Measurements from ENCODE around the gene RERGL.
"Not testable (repeated sequence)": the region's sequence is repeated elsewhere in the genome, so short reads cannot be mapped to it uniquely, and the experiment has no call there.

Gene RERGL

DNA sequence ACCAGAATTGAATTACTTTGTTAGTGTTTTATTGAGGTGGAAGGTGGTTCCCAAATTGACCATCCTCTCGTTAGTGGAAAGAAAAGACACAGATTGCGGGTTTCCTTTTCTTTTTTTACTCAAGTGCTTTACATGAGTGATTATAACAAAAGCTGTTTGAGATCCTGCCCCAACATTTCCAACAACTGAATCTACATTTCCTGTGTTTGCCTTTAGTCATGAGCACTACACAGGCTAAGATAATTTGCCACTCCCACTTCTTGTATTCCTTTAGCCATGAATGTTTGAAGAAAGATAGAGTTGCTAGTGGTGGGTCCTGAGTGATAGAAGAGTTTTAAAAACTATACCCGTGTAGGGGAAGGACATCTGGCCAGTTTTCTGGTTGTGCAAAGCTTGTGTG lies 16.0 kb downstream of the RERGL start:
- H3K4me3 ChIP-seq (ENCODE audit: low read depth, low read length), result no peak overlapping the region
- DNase-seq (ENCODE audit: low read depth, low spot score), result no peak
- in situ Hi-C loops (cut with HindIII; ENCODE audit: low sequenced_read_pairs), result no loop called here
- TF ChIP-seq, protein P1, sequence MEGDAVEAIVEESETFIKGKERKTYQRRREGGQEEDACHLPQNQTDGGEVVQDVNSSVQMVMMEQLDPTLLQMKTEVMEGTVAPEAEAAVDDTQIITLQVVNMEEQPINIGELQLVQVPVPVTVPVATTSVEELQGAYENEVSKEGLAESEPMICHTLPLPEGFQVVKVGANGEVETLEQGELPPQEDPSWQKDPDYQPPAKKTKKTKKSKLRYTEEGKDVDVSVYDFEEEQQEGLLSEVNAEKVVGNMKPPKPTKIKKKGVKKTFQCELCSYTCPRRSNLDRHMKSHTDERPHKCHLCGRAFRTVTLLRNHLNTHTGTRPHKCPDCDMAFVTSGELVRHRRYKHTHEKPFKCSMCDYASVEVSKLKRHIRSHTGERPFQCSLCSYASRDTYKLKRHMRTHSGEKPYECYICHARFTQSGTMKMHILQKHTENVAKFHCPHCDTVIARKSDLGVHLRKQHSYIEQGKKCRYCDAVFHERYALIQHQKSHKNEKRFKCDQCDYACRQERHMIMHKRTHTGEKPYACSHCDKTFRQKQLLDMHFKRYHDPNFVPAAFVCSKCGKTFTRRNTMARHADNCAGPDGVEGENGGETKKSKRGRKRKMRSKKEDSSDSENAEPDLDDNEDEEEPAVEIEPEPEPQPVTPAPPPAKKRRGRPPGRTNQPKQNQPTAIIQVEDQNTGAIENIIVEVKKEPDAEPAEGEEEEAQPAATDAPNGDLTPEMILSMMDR (IDR thresholded peaks at IDR 0.05; ENCODE audit: low read depth, low read length), result no peak

DNA sequence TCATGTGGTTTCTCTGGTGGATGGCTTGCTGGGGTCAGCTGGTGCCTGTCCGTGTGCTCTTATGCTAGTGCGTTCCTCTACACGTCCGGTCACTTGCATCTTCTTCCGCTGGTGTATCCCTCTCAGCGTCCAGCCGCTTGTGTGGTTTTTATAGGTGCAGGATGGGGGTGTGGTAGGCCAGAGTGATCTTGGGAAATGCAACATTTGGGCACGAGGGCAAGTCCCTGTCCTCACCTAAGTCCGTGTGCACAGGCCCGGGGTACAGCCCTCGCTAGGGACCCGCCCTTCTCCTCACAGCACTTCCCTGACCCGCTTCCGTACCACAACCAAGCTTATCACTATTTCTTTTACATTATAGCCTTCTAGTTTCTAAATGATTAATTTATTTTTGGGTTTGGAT lies 17.3 kb downstream of the RERGL start:
- H3K4me3 ChIP-seq (ENCODE audit: low read depth, low read length), result no peak overlapping the region
- in situ Hi-C loops (cut with HindIII; ENCODE audit: low sequenced_read_pairs), result no loop called here
- no peak for DNase-seq (ENCODE audit: low read depth, low spot score)
- TF ChIP-seq, protein P1 (IDR thresholded peaks at IDR 0.05; ENCODE audit: low read depth, low read length), result no peak

DNA sequence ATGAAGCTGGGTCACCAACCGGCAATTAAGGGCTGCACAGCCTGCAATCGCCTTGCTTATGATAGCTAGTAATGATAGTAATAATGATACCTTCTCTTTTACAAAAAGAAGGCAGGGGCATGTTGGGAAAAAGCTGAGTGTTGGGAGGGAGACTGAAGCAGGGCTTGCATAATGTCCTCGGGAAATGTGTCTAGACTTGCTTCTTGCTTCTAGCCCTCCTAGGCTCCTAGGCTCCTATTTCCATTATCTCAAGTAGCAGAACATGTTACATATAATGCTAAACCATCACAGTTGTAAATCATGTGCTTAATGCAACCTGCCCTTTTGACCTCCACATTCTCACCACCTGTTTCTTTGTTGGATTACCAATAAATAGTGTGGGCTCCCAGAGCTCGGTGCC lies 18.7 kb downstream of the RERGL start:
- in situ Hi-C loops (cut with HindIII; ENCODE audit: low sequenced_read_pairs), result no loop called here
- H3K4me3 ChIP-seq (ENCODE audit: low read depth, low read length), result no peak overlapping the region
- no peak for DNase-seq (ENCODE audit: low read depth, low spot score)
- TF ChIP-seq, protein P1 (IDR thresholded peaks at IDR 0.05; ENCODE audit: low read depth, low read length), result no peak

DNA sequence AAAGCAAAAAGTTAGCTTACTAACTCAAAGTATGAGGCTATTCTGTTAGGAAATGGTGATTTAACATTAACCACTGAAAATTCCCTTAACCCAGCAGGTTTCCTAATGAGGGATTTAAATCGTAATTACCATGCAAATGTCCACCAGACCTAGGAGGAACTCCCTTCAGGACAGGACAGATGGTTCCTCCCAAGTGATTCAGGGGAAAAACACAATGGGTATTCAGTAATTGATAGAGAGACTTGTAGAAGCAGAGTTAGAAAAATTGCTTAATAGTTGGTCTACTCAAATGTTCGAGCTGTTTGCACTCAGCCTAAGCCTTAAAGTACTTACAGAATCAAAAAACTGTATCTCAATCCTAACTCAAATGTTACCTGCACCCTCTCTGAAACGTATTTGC lies 21.6 kb downstream of the RERGL start:
- H3K4me3 ChIP-seq (ENCODE audit: low read depth, low read length), result no peak overlapping the region
- TF ChIP-seq, protein P1 (IDR thresholded peaks at IDR 0.05; ENCODE audit: low read depth, low read length), result no peak

DNA sequence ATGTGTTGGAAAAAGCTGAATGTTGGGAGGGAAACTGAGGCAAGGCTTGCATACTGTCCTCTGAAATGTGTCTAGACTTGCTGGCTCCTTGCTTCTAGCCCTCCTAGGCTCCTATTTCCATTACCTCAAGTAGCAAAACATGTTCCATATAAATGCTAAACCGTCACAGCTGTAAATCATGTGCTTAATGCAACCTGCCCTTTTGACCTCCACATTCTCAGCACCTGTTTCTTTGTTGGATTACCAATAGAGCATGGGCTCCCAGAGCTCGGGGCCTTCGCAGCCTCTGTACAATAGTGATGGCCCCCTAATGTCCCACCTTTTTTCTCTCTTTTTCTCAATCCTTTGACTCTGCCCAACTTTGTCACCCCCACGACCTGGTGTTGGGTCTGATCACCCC lies 23.3 kb downstream of the RERGL start:
- in situ Hi-C loops (cut with HindIII; ENCODE audit: low sequenced_read_pairs), result no loop called here
- DNase-seq (ENCODE audit: low read depth, low spot score), result no peak
- no peak overlapping the region for H3K4me3 ChIP-seq (ENCODE audit: low read depth, low read length)
- TF ChIP-seq, protein P1 (IDR thresholded peaks at IDR 0.05; ENCODE audit: low read depth, low read length), result no peak

More for the DNA sequence above, 21.6 kb downstream of the RERGL start:
- in situ Hi-C loops (cut with HindIII; ENCODE audit: low sequenced_read_pairs), result no loop called here
- DNase-seq (ENCODE audit: low read depth, low spot score), result no peak

DNA sequence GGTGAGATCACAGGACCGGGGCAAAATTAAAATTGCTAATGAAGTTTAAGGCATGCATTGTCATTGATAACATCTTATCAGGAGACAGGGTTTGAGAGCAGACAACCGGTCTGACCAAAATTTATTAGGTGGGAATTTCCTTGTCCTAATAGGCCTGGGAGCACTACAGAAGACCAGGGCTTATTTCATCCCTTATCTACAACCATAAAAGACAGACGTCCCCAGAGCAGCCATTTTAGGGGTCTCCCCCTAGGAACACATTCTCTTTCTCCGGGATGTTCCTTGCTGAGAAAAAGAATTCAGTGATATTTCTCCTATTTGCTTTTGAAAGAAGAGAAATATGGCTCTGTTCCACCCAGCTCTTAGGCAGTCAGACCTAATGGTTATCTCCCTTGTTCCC lies 27.1 kb downstream of the RERGL start:
- H3K4me3 ChIP-seq (ENCODE audit: low read depth, low read length); in situ Hi-C loops (cut with HindIII; ENCODE audit: low sequenced_read_pairs); DNase-seq (ENCODE audit: low read depth, low spot score): not testable (repeated sequence)

DNA sequence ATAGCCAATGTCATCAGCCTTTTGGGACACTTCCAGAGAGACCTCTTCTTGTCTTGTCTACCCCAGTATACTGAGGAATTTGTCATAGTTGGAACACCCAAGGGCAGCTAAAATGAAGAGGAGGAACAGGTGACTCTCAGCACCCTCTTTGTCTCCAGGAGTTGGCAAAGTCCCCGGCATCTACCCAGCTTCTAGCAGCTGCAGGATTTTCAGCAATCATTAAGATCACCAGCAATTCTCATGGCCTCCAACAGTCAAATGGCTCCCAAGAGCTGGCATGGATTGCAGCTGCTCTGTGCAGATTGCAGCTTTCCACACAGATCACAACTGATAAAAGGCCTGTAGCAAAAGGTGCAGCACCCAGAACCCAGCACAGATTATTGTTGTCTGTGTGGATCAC lies 32.9 kb downstream of the RERGL start:
- no peak for DNase-seq (ENCODE audit: low read depth, low spot score)
- in situ Hi-C loops (cut with HindIII; ENCODE audit: low sequenced_read_pairs), result no loop called here
- TF ChIP-seq, protein P1 (IDR thresholded peaks at IDR 0.05; ENCODE audit: low read depth, low read length), result no peak
- H3K4me3 ChIP-seq (ENCODE audit: low read depth, low read length), result no peak overlapping the region

Measured in astrocyte of the spinal cord (primary cell).